ENCODE data around the gene PERM1. TPM values are rescaled to one million over a fixed set of nuclear protein-coding genes. Genes with fewer than 3 reads are reported as not detected.
A peak's percentile ranks its signal among the peaks of the same experiment; 100 is the strongest.
"Not testable (repeated sequence)": the region's sequence is repeated elsewhere in the genome, so short reads cannot be mapped to it uniquely, and the experiment has no call there.

Gene PERM1
- total RNA-seq, 2 experiments from 2014 or later, result not detected

DNA sequence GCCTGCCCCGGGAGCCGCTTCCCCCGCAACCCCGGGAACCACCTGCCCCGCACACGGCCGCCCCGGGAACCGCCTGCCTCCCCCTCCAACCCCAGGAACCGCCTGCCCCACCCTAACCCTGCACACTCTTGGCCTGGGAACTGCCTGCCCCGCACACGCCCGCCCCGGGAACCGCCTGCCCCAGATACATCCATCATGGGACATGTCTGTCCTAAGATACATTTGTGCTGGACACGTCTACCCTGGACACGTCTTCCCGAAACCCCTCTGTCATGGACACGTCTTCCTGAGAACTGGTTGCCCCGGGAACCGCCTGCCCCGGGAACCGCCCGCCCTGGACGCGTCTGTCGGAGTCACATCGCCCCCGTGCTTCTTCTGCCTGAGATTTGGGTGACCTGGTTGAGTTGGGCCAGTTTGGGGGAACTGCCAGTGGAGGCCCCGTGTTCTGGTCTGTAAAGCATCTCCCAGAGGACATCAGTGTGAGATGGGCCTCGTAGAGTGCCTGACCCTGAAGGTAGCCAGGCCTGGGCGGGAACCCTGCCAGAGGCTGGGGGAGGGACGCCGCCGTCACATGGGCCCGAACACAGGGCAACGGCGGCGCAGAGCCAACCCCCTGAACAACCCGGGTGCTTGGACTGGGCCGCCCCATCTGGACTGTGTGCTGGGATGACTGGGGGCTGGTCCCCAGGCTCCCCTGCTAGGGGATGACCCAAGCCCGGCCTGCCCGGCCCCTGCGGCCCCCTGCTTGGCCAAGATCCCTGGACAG, 3.6 kb downstream of the PERM1 start:
- H3K4me3 Mint-ChIP-seq, result no peak overlapping the region
- peaks cover 8 to 10% of the 10 kb centered on the region in 2 experiments for H3K27me3 ChIP-seq (ENCODE audit: control insufficient read depth in 1 of 2, insufficient read depth in 2 of 2, low read length in 2 of 2)
- peaks cover 20% of the 10 kb centered on the region for H3K27me3 Mint-ChIP-seq
- TF ChIP-seq, protein P1, sequence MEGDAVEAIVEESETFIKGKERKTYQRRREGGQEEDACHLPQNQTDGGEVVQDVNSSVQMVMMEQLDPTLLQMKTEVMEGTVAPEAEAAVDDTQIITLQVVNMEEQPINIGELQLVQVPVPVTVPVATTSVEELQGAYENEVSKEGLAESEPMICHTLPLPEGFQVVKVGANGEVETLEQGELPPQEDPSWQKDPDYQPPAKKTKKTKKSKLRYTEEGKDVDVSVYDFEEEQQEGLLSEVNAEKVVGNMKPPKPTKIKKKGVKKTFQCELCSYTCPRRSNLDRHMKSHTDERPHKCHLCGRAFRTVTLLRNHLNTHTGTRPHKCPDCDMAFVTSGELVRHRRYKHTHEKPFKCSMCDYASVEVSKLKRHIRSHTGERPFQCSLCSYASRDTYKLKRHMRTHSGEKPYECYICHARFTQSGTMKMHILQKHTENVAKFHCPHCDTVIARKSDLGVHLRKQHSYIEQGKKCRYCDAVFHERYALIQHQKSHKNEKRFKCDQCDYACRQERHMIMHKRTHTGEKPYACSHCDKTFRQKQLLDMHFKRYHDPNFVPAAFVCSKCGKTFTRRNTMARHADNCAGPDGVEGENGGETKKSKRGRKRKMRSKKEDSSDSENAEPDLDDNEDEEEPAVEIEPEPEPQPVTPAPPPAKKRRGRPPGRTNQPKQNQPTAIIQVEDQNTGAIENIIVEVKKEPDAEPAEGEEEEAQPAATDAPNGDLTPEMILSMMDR (IDR thresholded peaks at IDR 0.05), result no peak
- H3K4me1 ChIP-seq (ENCODE audit: insufficient read depth, low read length), result peaks cover 11% of the 10 kb centered on the region
- H3K36me3 Mint-ChIP-seq (ENCODE audit: low read depth), result no peaks in the 10 kb centered on the region
- H3K27ac Mint-ChIP-seq, result no peak overlapping the region
- intact Hi-C loops (cut with DNase I, micrococcal nuclease), result no loop called here
- CTCF ChIA-PET, result no interaction called here
- H3K36me3 ChIP-seq (ENCODE audit: insufficient read depth, low read length), result no peaks in the 10 kb centered on the region
- POLR2A ChIA-PET, result no interaction called here
- ATAC-seq (ENCODE audit: poor library complexity) (no peak), DNase-seq (peak in 1 of 14 experiments; percentile 41)
- no peak overlapping the region for H3K27ac ChIP-seq (ENCODE audit: low read depth in 1 of 2, low read length in 2 of 2)
- H3K4me3 ChIP-seq (ENCODE audit: low read length), result no peak overlapping the region
- peaks cover 7% of the 10 kb centered on the region for H3K4me1 Mint-ChIP-seq (ENCODE audit: low read depth)
- no peaks in the 10 kb centered on the region for H3K9me3 Mint-ChIP-seq
- peaks cover 0 to 8% of the 10 kb centered on the region in 2 experiments for H3K9me3 ChIP-seq (ENCODE audit: control insufficient read depth in 1 of 2, insufficient read depth in 1 of 2, low read length in 2 of 2)

DNA sequence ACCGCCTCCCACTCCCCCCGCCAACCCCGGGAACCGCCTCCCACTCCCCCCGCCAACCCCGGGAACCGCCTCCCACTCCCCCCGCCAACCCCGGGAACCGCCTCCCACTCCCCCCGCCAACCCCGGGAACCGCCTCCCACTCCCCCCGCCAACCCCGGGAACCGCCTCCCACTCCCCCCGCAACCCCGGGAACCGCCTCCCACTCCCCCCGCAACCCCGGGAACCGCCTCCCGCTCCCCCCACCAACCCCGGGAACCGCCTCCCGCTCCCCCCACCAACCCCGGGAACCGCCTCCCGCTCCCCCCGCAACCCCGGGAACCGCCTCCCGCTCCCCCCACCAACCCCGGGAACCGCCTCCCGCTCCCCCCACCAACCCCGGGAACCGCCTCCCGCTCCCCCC, 5.1 kb downstream of the PERM1 start:
- ChIA-PET POLR2A (interaction anchor here (0.9 kb wide), 1 partner anchor 10 kb away, joined by 3 read pairs; no protein-coding TSS in a partner anchor), CTCF (interaction anchor here (1.2 to 1.7 kb wide), 3 partner anchors 7 to 72 kb away, joined by 4 read pairs; no protein-coding TSS in a partner anchor)
- intact Hi-C loops (cut with DNase I, micrococcal nuclease), result loop anchor here (1.0 kb wide), 2 partner anchors 72 to 106 kb away; no protein-coding TSS in a partner anchor
- not testable (repeated sequence) for H3K36me3 Mint-ChIP-seq (ENCODE audit: low read depth); H3K4me3 Mint-ChIP-seq; DNase-seq; H3K27ac Mint-ChIP-seq; H3K9me3 Mint-ChIP-seq; H3K36me3 ChIP-seq (ENCODE audit: insufficient read depth, low read length); H3K27ac ChIP-seq (ENCODE audit: low read depth in 1 of 2, low read length in 2 of 2); ATAC-seq (ENCODE audit: poor library complexity); H3K4me1 Mint-ChIP-seq (ENCODE audit: low read depth); H3K4me3 ChIP-seq (ENCODE audit: low read length)
- H3K27me3 ChIP-seq (ENCODE audit: control insufficient read depth in 1 of 2, insufficient read depth in 2 of 2, low read length in 2 of 2), result peaks cover 7 to 19% of the 10 kb centered on the region in 2 experiments
- peaks cover 0 to 12% of the 10 kb centered on the region in 2 experiments for H3K9me3 ChIP-seq (ENCODE audit: control insufficient read depth in 1 of 2, insufficient read depth in 1 of 2, low read length in 2 of 2)
- peaks cover 16% of the 10 kb centered on the region for H3K27me3 Mint-ChIP-seq
- peaks cover 11% of the 10 kb centered on the region for H3K4me1 ChIP-seq (ENCODE audit: insufficient read depth, low read length)

- no peak overlapping the region for H3K4me3 Mint-ChIP-seq
- H3K27me3 Mint-ChIP-seq, result peaks cover 16% of the 10 kb centered on the region
- DNase-seq (peak in 13 of 14 experiments; percentile 41 to 84 (median 68)), ATAC-seq (ENCODE audit: poor library complexity) (peak; percentile 97)
- peaks cover 12 to 22% of the 10 kb centered on the region in 2 experiments for H3K27me3 ChIP-seq (ENCODE audit: control insufficient read depth in 1 of 2, insufficient read depth in 2 of 2, low read length in 2 of 2)
- intact Hi-C loops (cut with DNase I, micrococcal nuclease), result loop anchor here (1.0 kb wide), 2 partner anchors 72 to 106 kb away; no protein-coding TSS in a partner anchor
- peaks cover 7% of the 10 kb centered on the region for H3K4me1 Mint-ChIP-seq (ENCODE audit: low read depth)
- H3K9me3 ChIP-seq (ENCODE audit: control insufficient read depth in 1 of 2, insufficient read depth in 1 of 2, low read length in 2 of 2), result peaks cover 0 to 18% of the 10 kb centered on the region in 2 experiments
- no peaks in the 10 kb centered on the region for H3K36me3 Mint-ChIP-seq (ENCODE audit: low read depth)
- H3K4me3 ChIP-seq (ENCODE audit: low read length), result no peak overlapping the region
- POLR2A ChIA-PET, result interaction anchor here (0.6 to 1.0 kb wide), 3 partner anchors 9 to 106 kb away, joined by 3 to 4 read pairs (median 3); no protein-coding TSS in a partner anchor
- CTCF ChIA-PET, result interaction anchor here (1.1 to 1.7 kb wide), 4 partner anchors 8 to 106 kb away, joined by 4 read pairs; no protein-coding TSS in a partner anchor
- no peaks in the 10 kb centered on the region for H3K36me3 ChIP-seq (ENCODE audit: insufficient read depth, low read length)
- TF ChIP-seq, protein P1 (IDR thresholded peaks at IDR 0.05), result peak; percentile 89
- H3K9me3 Mint-ChIP-seq, result no peaks in the 10 kb centered on the region
- no peak overlapping the region for H3K27ac ChIP-seq (ENCODE audit: low read depth in 1 of 2, low read length in 2 of 2)
- H3K27ac Mint-ChIP-seq, result no peak overlapping the region
- H3K4me1 ChIP-seq (ENCODE audit: insufficient read depth, low read length), result peaks cover 11% of the 10 kb centered on the region
Measured at GRCh38 chr1:975896-976683, 5.8 kb downstream of the PERM1 start.
